ENCODE data around the gene HTR6.

Gene HTR6

GRCh38 chr1:19657511-19657910 is 7.2 kb upstream of the HTR6 start:
- no peak for DNase-seq

DNA sequence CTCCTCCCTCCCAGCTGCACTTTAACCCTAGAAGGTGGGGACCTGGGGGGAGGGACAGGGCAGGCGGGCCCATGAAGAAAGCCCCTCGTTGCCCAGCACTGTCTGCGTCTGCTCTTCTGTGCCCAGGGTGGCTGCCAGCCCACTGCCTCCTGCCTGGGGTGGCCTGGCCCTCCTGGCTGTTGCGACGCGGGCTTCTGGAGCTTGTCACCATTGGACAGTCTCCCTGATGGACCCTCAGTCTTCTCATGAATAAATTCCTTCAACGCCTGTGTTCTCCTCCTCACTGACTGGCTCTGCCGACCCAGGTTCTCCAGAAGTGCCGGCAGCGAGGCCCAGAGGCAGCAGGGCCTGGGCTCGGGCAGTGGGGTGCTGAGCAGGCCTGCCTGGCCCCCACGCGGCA is 6.5 kb upstream of the HTR6 start:
- DNase-seq: no peak

DNA sequence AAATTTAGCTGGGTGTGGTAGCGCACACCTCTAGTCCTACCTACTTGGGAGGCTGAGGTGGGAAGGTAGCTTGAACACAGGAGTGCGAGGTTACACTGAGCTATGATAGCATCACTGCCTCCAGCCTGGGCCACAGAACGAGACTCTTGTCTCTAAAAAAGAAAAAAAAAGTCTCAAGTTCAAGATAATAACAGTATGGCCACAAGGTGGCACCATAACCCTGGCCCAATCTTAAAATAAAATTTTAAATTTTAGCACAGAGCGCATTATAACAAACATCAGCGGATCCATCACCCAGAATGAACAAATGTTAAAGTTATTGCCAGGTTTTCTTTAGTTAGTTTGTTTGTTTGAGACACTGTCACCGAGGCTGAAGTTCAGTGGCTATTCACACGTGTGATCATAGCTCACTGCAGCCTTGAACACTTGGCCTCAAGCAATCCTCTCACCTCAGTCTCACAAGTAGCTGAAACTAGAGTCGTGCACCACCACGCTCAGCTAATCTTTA is 2.9 kb upstream of the HTR6 start:
- peak; percentile 28 for DNase-seq

DNA sequence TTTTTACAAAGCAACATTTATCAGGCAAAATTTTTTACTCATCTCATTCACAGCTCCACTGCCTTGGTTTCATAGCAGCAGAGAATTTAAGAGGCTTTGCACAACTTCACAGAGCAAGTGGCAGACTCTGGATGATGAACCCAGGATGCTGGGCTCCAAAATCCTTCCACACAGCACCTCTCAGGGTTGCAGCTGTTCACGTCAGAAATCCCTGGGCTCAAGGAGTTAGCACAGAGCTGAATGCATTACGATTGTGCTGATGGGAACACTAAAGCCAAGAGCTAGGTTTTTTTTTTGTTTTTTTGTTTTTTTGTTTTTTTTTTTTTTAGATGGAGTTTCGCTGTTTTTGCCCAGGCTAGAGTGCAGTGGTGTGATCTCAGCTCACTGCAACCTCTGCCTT is 2.4 kb upstream of the HTR6 start:
- DNase-seq: no peak

GRCh38 chr1:19665186-19665495 is 466 bp downstream of the HTR6 start:
- no peak for DNase-seq

- DNase-seq: no peak
Observed at GRCh38 chr1:19665496-19666465, 1.1 kb downstream of the HTR6 start.

- DNase-seq: no peak
Observed at GRCh38 chr1:19668888-19669287, 4.2 kb downstream of the HTR6 start.

DNA sequence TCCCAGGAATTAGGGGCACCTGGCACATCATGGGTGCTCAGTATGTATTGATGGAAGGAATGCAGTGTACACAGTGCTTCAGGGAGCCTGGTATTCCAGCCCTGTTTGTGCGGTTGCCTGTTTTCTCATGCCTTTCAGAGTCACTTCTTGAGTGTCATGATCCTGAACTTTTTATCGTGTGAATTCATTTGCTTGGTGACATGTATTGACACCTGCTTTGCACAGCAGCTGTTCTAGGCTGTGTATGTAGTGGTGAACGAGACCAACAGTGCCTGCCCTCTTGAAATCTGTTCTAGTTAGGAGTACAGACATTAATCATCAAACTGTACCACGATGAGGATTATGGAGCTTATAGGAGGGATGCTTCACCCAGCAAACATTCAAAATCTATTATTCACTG is 6.1 kb downstream of the HTR6 start:
- DNase-seq: no peak

DNA sequence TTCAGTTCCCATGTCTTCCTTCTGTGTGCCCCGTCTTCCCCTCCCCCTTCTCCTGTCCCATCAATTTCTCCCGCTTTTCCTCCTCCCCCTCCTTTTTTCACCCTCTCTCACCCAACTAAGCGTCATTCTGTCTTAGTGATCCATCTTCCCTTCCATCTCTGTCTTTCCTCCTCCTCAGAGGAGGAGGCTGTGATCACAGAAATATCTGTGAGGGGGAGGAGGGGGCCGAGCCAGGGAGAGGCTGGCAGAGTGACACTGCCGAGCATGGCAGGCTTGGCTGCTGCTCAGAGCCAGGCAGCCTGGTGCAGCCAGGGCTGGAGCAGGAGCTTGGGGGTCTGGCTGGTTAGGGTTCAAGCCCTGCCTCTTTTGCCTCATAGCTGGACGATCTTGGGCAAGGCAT is 7.6 kb downstream of the HTR6 start:
- no peak for DNase-seq

DNA sequence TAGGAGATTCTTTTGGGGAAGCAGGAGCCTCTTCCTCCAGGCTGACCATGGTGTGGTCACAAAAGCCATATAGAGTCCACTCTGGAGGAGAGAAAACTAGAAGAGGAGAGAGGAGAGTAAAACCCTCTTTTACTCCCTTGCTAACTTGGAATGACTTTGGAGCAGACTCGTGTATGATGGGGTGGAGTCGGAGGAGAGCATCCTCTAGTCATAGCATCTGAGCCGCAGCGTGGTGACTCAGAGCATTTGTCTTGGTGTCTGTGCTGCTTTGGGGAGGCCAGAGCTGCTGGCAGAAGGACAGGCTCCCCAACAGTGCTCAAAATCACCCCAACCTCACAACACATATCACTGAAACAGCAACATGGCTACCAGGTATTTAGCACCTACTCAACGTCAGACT is 11.1 kb downstream of the HTR6 start:
- no peak for DNase-seq

DNA sequence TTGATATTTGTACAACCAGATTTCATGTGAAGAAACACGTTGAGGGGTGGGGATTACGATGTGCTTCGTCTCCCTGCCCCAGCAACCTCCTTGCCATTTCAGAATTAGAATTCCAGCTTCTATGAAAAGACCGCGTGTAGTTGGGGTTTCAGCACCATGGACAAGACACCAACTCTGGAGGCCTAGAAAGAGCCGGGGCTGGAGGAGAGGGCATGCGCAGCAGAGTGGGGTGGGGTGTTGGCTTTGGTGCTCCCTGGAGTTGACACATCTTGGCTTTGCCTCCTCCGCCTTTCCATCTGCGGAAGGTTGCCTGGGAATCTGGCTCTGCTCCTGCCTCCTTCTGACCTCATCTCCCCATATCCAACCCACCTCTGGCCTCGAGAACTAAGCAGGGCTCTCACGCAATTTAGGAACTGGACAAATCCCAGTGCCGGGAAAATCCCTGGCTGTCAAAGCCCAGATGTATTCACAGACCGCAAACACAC is 11.8 kb downstream of the HTR6 start:
- DNase-seq: no peak

DNA sequence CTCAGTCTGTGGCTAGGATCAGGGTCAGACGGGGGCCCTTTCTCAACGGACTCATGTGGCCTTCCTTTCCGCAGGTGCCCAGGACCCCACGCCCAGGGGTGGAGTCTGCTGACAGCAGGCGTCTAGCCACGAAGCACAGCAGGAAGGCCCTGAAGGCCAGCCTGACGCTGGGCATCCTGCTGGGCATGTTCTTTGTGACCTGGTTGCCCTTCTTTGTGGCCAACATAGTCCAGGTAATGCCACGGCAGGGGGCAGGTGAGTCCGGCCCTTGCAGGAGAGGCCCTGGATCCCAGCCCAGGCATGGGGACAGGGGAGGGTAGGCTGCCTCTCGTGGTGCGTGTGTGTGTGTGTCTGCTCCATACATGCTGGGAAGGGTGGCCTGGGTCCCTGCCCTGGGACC is 13.8 kb downstream of the HTR6 start:
- no peak for DNase-seq

- DNase-seq: no peak
Observed at GRCh38 chr1:19678931-19679453, 14.3 kb downstream of the HTR6 start.

DNA sequence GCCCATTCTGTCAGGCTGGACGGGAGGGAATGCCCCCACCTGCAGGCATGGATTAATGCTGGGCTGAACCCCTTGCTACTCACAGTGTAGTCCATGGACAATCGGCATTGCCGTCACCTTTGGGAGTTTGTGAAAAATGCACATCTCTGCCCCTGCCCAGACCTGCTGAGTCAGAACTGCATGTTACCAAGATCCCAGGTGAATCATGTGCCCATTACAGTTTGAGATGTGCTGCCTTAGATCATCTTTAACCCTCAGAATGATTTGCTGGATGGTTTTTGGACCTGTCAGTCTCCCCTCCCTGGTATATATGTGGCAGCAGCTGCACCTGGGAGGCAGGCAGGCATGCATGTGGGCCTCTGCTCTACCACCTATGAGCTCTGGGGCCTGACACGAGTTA is 15.0 kb downstream of the HTR6 start:
- no peak for DNase-seq

DNA sequence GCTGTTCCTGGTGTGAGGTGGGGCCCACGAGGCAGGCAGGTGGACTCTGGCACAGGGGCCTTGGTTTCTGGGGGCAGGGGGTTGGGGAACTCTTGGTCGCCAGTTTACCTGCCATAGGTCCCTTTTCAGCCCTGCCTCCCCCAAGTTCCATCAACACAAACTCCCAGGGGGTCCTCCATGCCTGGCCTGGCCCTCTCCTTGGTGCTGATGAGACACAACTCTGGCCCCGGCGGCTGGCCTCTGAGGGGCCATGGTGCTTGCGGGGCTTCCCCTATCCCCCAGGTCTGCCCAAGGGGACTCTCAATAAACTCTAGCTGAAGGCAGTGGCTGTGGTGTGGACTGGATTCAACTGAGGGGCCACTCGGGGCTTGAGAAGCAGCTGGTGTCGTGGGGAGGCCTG is 16.0 kb downstream of the HTR6 start:
- DNase-seq: no peak

- no peak for DNase-seq
Observed at GRCh38 chr1:19682257-19682656, 17.6 kb downstream of the HTR6 start.

DNA sequence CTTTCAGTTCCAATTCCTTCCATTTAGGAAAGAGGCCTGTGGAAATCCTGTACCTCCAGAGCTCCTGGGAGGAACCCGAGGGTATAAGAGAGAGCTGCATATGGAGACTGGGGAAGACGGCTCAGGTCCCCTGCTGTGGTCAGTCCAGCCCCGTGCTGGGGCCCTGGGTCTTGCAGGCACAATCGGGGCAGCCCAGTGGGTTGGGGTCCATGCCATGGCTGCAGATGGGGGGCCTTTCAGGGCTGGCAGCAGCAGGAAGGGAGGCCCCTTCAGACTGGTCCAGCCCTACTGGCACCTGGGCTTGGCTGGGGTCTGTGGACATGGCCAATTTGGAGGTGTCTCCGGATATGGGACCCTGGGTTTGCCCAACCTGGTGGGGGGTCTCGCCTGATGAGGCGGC is 18.2 kb downstream of the HTR6 start:
- DNase-seq: no peak

DNA sequence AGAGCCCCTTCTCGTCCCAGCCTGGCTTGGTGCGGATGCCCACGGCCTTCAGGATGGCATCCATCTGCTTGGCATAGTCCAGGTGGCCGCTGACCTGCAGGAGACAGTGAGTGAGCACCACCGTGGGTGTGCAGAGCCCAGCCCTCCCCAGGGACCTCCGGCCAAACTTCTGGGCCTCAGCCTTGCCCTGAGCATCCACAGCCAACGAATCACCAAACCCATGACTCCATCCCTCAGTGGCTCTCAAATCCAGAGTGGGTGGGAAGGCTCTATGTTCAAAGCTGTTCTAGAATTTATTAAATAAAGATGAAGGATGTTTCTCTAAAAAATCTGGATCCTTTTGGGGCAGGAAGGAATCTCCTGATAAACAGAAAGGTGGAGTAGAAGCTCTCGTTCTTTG is 18.7 kb downstream of the HTR6 start:
- DNase-seq: no peak

- no peak for DNase-seq
Observed at GRCh38 chr1:19684677-19685076, 20.0 kb downstream of the HTR6 start.

GRCh38 chr1:19685994-19686393 is 21.3 kb downstream of the HTR6 start:
- DNase-seq: no peak

- DNase-seq: no peak
Observed at GRCh38 chr1:19687414-19687813, 22.7 kb downstream of the HTR6 start.

DNA sequence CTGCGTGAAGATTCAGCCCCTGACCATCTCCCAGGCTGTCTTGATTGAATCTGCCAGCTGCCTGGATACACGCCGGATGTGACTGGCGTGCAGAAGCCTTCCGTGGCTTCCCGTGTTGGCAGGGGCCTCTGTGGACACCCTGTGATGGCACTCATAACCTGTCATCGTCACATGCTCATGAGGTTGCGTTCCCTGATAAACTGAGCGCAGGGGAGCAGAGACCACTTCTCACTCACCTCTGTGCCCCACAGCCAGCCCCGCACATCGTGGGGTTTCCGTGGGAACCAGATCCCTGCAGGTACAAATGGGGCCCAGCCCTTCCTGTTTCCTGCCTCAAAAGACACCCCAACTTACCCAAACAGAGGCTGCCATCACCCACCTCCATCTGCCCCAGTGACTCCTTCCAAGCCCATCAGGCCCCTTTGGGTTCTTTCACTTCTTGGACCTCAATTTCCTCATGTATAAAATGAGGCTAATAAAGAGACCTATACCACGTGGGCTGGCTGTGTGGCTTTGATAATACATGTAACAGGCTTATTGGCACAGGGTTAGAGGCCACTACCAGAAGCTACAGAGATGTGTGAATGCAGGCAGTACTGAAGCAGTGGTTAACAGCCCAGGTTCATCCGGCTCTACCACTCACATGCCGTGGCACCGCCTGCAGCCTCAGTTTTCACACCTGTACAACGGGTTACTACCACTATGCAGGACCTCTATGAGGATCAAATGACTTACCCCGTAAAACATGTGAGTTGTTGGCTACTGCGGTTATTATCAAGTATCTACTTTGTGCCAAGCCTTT is 23.6 kb downstream of the HTR6 start:
- no peak for DNase-seq

DNA sequence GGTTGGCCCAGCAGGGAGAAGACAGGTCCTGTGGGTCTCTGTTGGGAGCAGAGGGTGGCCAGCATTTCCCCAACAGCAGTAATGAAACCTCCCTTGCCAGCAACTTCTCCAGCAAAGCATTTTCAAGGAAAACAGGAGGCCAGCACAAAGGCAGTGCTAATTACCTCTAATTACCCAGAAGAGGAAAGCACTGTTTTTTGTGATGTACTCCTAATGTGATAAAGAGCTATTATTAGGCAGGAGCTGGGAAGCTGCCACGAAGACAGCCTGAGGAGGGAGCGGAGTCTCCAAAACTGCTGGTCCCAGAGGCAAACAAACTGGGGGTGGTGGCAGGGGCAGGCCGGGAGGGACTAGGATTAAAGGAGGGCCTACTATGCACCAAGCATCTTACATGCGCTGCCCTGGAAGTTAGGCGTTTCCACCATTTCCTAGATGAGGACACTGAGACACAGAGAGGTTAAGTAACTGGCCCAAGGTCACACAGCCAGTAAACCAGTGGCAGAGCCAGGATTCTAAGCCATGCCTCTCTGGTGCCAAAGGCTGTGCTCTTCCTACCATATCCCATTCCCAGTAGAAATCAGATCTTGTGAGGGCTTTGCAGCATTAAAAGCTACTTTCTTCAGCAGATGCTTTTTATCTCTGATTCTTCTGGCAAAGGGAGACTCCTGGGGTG is 24.5 kb downstream of the HTR6 start:
- DNase-seq: no peak

Measured in NCI-H1092 treated with DMSO at 0.1 percent for 48 hours (cell line).